ES-I3 (cell line): ENCODE results near the gene SIDT2.
"Not testable (repeated sequence)": the region's sequence is repeated elsewhere in the genome, so short reads cannot be mapped to it uniquely, and the experiment has no call there.

Source experiments
- H3K36me3 ChIP-seq: 2 replicates; pipeline ENCODE4 v1.6.1; 2013; ENCODE audit warnings: mild to moderate bottlenecking, low read length, control low read depth, moderate library complexity; ENCODE audit not compliant: insufficient read depth
- H3K4me1 ChIP-seq: 2 replicates; pipeline ENCODE4 v1.6.1; 2013; ENCODE audit warnings: mild to moderate bottlenecking, control low read depth, low read length; ENCODE audit not compliant: insufficient read depth
- H3K9ac ChIP-seq: 2 replicates; pipeline ENCODE4 v1.6.1; 2013; ENCODE audit warnings: low read depth, mild to moderate bottlenecking, low read length, moderate library complexity
- H3K9me3 ChIP-seq: 2 replicates; pipeline ENCODE4 v1.6.1; 2013; ENCODE audit warnings: mild to moderate bottlenecking, low read length, moderate library complexity; ENCODE audit not compliant: control insufficient read depth, insufficient read depth

The SIDT2 gene

DNA sequence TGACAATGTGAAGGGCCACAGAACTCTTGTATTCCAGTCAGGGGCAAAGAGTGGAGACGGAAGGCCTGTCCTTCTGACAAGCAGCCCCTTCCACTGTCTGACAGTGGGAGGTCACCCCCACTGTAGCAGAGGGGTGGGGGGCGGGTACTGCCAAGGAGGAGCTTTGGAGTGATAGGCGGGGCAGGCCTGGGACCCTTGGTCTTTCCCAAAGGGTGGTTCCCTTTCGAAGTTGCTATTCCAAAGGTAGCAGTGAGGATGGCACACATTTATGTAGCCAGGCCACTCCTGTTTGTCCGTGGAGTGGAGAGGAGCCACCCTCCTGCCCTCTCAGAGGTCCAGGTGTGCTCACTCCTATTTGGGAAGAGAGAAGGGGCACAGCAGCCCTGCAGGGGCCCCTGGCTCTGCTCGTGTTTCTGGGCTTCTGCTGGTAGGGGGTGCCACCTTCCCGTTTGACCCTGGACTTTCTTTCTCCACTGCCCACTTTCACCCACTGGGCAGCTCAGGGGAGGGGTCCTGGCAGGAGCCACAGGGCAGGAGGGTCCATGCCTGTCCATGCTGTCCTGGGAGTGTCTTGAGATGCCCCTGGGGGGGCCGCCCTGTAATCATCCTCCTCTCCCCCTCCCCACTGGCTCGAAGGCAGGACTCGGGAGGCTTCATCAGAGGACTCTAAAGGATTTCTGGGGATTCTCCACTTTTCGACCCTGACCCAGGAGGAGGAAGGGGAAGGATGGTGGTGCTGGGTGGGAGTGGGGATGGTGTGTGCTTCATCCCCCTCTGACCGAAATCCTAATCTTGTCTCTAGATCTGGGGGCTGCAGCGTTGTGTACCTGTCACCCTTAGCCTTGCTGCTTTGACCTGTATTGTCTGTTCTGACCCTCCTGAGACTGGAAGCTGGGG lies 21.6 kb downstream of the SIDT2 start:
- H3K4me1 ChIP-seq = peaks cover 26% of the 10 kb centered on the region
- no peaks in the 10 kb centered on the region for H3K9me3 ChIP-seq
- H3K9ac ChIP-seq = peak overlapping the region; percentile 70
- H3K36me3 ChIP-seq = peaks cover 13% of the 10 kb centered on the region

DNA sequence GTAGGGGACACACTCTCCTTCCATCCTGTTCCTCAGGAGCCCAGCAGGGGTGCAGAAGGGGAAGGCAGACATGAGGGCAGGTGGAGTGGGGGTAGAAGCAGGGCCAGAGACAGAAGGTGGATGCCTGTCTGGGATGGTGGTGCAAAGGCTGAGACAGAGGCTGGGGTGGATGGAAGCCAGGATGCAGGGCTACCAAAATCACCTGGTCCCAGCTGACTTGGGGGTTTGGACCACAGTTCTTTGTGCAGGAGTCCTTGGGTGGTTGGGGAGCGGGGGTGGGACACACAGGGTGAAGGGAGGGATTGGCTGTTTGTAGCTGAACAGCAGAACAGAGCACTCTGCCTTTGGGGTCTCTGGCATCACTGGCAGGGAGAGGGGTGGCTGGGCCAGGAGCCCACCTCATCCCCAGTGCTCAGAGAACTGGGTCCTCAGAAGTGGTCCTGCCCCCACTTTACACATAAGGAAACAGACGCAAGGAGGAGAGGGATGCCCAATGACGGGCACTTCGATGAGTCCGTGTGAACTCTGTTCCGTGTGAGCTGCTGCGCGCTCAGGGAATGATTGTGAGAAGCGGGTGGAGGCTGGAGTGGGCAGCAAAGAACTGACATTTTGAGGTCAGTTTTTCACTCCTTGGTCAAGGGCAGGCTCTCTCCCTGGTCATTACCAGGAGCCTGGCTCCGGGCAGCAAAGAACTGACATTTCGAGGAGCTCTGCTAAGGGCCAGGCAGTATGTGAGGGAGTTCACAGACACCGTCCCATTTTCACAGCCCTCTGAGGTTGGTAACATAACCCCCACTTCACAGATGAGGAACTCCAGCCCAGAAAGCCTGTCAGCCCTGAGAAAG lies 22.5 kb downstream of the SIDT2 start:
- H3K36me3 ChIP-seq = peaks cover 14% of the 10 kb centered on the region
- H3K4me1 ChIP-seq = peaks cover 26% of the 10 kb centered on the region
- peak overlapping the region; percentile 70 for H3K9ac ChIP-seq
- no peaks in the 10 kb centered on the region for H3K9me3 ChIP-seq

DNA sequence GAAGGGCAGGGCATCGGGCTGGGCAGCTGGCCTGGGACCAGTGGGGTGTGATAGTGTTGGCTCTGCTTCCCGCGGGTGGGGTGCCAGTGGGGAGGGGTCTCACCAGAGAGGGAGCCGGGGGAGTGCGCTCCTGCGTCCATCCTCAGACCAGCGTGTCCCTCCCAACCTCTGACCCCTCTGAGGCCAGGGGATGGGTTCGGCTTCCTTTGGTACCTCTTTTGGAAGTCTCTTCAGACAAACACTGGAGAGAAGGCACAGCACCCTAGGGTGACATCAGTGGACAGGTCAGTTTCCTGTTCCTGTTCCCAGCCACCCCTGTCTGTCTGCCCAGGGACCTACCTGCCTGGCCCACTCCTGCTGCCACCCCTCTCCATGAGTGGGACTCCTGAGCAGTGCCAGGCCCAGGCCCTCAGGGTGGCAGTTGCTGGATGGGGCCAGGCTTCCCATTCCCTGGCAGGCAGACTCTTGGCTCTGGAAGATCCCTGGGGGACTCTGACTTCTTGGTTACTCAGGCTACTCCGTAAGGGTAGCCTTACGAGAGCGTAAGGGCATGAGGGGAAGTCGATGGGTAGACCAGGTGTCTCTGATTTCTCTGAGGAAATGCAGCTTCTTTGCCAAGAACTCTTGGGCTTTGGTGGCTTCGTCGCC lies 23.2 kb downstream of the SIDT2 start:
- H3K36me3 ChIP-seq = peaks cover 14% of the 10 kb centered on the region
- H3K4me1 ChIP-seq = peaks cover 26% of the 10 kb centered on the region
- H3K9ac ChIP-seq = peak overlapping the region; percentile 19; the same call in 1 of the 2 replicates
- H3K9me3 ChIP-seq = no peaks in the 10 kb centered on the region

DNA sequence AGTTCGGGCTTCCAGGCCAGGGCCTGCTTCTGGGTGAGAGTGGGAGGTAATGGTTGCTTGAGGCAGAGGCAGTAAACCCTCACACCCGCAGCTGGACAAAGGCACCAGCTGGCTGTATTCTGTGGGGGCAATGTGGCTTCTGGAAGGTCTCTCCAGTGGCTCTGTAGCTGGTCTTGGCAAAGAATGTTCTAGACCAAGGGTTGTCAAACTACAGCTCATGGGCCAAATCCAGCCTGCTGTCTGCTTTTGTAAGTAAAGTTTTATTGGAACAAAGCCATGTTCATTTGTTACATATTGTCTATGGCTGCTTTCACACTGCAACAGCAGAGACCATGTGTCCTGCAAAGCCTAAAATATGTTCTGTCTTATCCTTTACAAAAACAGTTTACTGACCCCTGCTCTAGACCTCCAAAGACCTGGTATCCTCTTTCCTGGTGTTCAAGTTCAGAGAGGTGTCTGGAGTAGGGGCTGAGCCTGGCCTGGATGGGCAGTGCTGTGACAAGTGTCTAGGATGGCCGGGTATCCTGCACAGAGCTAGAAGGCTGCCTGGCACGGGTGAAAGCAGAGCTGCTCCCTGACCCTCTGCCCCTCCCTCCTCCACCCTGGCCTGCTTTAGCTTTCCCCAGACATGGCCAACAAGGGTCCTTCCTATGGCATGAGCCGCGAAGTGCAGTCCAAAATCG lies 24.0 kb downstream of the SIDT2 start:
- H3K9me3 ChIP-seq = no peaks in the 10 kb centered on the region
- no peak overlapping the region for H3K9ac ChIP-seq
- H3K36me3 ChIP-seq = peaks cover 14% of the 10 kb centered on the region
- H3K4me1 ChIP-seq = peaks cover 26% of the 10 kb centered on the region

DNA sequence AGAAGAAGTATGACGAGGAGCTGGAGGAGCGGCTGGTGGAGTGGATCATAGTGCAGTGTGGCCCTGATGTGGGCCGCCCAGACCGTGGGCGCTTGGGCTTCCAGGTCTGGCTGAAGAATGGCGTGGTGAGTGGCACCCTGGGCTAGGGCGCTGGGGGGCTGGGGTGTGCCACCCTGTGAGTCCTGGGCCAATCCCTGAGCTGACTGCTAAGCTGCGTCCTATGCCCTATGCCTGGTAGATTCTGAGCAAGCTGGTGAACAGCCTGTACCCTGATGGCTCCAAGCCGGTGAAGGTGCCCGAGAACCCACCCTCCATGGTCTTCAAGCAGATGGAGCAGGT lies 24.5 kb downstream of the SIDT2 start:
- Histone ChIP-seq H3K36me3 (peaks cover 14% of the 10 kb centered on the region), H3K4me1 (peaks cover 26% of the 10 kb centered on the region), H3K9me3 (no peaks in the 10 kb centered on the region), H3K9ac (no peak overlapping the region)

DNA sequence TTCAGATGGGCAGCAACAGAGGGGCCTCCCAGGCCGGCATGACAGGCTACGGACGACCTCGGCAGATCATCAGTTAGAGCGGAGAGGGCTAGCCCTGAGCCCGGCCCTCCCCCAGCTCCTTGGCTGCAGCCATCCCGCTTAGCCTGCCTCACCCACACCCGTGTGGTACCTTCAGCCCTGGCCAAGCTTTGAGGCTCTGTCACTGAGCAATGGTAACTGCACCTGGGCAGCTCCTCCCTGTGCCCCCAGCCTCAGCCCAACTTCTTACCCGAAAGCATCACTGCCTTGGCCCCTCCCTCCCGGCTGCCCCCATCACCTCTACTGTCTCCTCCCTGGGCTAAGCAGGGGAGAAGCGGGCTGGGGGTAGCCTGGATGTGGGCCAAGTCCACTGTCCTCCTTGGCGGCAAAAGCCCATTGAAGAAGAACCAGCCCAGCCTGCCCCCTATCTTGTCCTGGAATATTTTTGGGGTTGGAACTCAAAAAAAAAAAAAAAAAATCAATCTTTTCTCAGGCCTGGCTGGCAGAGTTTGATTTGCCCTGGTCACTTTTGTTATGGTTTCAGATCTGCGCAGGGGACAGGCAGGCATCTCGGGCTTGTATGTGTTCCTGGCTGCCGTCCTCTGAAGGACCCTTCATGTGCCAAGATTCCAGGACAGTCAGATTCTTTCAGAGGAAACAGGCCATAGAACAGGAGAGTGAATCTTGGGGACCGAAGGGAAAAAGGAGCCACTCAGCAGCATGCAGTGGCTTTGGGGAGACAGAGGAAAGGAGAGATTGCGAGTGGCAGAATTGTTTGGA lies 25.9 kb downstream of the SIDT2 start:
- Histone ChIP-seq H3K9me3 (no peaks in the 10 kb centered on the region), H3K9ac (no peak overlapping the region), H3K36me3 (peaks cover 14% of the 10 kb centered on the region)

DNA sequence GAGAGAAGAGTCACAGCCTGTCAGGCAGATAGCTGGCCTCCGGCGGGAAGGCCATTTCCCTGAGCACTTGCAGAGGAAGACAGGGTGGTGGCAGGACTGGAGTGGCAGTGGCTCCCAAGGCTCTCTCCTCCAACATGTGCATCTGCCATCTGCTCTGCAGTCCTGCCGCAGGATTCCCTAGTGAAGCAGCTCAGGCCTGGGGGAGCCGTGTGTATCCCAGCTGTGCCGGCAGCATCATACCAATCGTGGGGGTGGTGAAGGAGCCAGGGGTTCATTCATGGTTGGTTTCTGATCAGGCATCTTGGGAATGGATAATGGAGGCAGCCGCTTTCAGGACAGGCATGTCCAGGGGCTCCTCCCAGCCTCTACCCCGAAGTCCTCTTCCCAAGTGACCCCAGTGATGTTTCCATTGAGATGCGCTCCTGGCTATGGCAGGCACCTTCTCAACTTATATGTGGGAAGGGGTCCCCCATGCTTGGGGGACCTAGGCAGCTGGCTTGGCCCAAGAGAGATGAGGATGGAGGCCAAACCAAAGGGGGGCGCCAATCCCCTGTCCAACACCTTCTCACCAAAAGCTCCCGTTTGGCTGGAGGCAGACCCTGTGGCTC lies 26.8 kb downstream of the SIDT2 start:
- Histone ChIP-seq H3K4me1 (peaks cover 19% of the 10 kb centered on the region; the same call in 1 of the 2 replicates), H3K36me3 (peaks cover 14% of the 10 kb centered on the region), H3K9me3 (no peaks in the 10 kb centered on the region), H3K9ac (no peak overlapping the region)

More for the DNA sequence above, 25.9 kb downstream of the SIDT2 start:
- H3K4me1 ChIP-seq = peaks cover 19% of the 10 kb centered on the region; the same call in 1 of the 2 replicates

DNA sequence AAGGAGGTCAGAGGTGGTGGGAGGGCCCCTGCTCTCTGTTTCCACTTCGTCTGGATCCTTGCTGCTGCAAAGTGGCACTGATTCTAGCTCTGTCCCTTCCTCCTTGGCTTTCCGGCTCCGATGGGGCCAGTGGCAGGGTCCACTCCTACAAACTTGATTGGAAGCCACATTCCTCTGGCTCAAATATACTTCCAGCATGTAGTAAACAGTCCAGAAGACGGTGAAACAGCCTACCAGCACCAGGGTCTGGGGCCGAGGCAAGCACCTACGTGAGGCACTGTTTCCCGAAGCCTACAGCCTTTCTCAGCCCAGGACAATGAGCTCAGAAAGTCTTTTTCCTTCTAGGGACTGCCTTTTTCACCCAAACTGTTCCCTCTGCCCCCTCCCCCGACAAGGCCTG lies 27.6 kb downstream of the SIDT2 start:
- H3K9ac ChIP-seq, H3K9me3 ChIP-seq: not testable (repeated sequence)
- H3K4me1 ChIP-seq = peaks cover 11% of the 10 kb centered on the region; the same call in 1 of the 2 replicates
- peaks cover 14% of the 10 kb centered on the region for H3K36me3 ChIP-seq

DNA sequence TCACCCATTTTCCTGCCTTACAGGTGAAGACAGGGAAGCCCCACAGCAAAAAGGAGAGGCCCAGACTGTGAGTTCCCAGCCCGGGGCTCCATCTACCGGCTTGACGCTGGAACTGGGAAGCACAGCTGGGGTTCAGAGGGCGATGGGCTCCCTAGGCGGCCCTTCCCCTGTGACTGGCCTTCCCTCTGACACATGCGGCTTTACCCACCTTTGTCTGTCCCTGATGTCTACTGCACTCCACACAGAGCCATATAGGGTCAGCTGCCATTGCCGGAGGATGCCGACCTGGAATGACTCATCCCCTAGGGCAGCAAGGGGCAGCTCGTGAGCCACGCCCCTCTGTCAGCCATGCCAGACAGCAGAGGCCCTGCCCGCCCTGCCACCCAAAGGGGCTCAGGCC lies 28.3 kb downstream of the SIDT2 start:
- H3K36me3 ChIP-seq = peaks cover 14% of the 10 kb centered on the region
- not testable (repeated sequence) for H3K9me3 ChIP-seq, H3K9ac ChIP-seq, H3K4me1 ChIP-seq

DNA sequence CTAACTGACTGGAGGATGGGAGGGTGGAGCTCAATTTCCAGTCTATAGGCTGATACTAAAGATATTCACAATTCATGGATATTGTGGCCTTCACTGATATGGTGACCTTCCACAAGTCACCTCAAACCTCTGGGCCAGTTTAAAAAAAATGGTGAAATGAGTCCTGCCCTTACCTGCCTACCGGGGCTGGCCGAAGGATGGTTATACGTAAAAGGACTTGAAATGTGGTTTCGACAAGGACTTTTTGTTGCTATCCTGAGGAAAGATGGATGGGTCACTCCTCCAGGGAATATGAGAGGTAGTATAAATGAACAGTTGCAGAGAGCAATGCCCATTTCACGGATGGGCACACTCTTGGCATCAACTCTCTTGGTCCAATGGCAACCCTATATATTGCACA lies 28.9 kb downstream of the SIDT2 start:
- not testable (repeated sequence) for H3K9me3 ChIP-seq, H3K9ac ChIP-seq, H3K36me3 ChIP-seq, H3K4me1 ChIP-seq

DNA sequence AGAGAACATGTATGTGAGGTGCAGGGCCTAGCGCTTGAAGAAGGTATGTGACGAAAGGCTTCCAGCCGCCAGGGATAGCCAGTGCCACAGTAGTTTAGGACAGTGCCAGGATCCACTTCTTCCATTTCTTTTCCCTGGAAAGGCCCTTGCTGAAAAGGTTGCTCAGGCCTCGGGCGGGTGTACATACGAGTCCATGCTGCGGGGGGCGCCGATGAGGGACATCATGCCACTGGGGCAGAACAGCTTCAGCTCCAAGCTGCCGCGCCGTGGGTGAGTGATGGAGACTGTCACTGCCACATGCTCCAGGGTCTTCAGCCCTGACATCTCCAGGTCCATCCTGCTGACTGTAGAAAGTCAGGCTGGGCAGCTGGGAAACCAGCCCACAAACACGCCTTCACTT lies 30.2 kb downstream of the SIDT2 start:
- H3K4me1 ChIP-seq, H3K9me3 ChIP-seq, H3K36me3 ChIP-seq, H3K9ac ChIP-seq: not testable (repeated sequence)

DNA sequence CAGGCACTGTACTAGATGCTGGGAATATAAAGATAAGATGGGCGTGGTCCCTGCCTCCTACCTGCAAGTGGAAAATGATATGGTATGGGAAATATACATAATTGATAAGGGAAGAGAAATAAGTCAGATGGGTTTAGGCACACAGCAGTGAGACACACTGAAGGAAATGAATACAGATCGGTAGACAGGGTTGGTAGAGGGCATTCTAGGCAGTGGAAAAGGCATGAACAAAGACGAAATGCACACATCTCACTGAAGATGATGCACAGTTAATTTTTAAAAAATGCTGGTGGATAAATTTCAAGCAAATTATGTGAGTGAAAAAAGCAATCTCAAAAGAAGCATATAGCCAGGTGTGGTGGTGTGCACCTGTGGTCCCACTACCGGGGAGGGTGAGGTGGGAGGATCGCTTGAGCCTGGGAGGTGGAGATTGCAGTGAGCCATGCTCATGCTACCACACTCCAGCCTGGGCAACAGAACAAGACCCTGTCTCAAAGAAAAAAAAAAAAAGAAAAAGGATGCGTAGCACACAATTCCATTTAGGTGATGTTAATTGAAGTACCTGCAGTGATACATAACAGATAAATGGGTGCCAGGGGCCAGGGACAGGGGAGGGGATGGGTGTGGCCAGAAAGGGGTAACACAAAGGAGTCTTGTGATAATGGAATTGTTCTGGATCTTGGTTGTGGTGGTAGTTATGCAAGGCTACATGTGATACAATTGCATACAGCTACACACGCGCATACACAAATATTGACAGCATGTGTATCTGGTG lies 31.0 kb downstream of the SIDT2 start:
- H3K9me3 ChIP-seq, H3K4me1 ChIP-seq, H3K9ac ChIP-seq, H3K36me3 ChIP-seq: not testable (repeated sequence)

DNA sequence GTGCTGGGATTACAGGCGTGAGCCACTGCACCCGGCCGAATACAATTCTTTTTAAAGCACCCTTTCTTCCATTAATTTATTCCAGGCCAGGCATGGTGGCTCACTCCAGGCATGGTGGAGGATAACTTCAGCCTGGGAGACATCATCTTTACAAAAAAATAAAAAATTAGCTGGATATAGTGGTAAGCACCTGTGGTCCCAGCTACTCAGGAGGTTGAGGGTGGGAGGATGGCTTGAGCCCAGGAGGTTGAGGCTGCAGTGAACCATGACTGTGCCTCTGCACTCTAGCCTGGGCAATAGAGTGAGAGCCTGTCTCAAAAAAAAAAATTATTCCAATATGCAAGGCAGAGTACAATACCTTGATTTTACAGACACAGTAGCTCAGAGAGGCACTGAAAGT lies 32.1 kb downstream of the SIDT2 start:
- no peaks in the 10 kb centered on the region for H3K9me3 ChIP-seq
- no peak overlapping the region for H3K9ac ChIP-seq
- no peaks in the 10 kb centered on the region for H3K36me3 ChIP-seq
- no peaks in the 10 kb centered on the region for H3K4me1 ChIP-seq
